Activated naive CD8-positive, alpha-beta T cell treated with anti-CD3 and anti-CD28 coated beads, Interleukin-2, amount 10 ng/mL, durations not matched to agents 7 days and 5 days (primary cell): ENCODE data around the gene C16orf46. TPM values are rescaled to one million over a fixed set of nuclear protein-coding genes. Genes with fewer than 3 reads are reported as not detected.

Source experiments
- ATAC-seq: fragments of 150-1000 bp; cut with Tn5 transposase; one replicate; pipeline ENCODE4 v1.10.0; 2021; ENCODE audit warnings: low read depth, moderate library complexity
- POLR2A ChIA-PET: fragments of 350-600 bp; sonication (Branson Sonifier 250); formaldehyde crosslinking; loops from one replicate; lab custom pipeline; 2021; ENCODE audit warnings: antibody characterized with exemption; lab: Charles Lee
- DNase-seq: peaks from one replicate; pipeline ENCODE4 v3.0.0; 2021
- H3K27ac Mint-ChIP-seq: one replicate; pipeline ENCODE4 v1.8.0; 2022; ENCODE audit warnings: mild to moderate bottlenecking, mixed read lengths
- H3K27me3 Mint-ChIP-seq: one replicate; pipeline ENCODE4 v1.8.0; 2022; ENCODE audit warnings: mild to moderate bottlenecking, moderate library complexity, mixed read lengths
- H3K36me3 Mint-ChIP-seq: one replicate; pipeline ENCODE4 v1.8.0; 2021; ENCODE audit warnings: mild to moderate bottlenecking, mixed read lengths
- H3K4me1 Mint-ChIP-seq: one replicate; pipeline ENCODE4 v1.8.0; 2021; ENCODE audit warnings: mixed read lengths
- H3K4me3 Mint-ChIP-seq: one replicate; pipeline ENCODE4 v1.8.0; 2022; ENCODE audit warnings: mild to moderate bottlenecking, moderate library complexity, mixed read lengths
- H3K9me3 Mint-ChIP-seq: one replicate; pipeline ENCODE4 v1.8.0; 2021; ENCODE audit warnings: mixed read lengths
- total RNA-seq, 2 experiments: library from RNA; stranded (reverse); gene quantifications; one replicate each; pipeline ENCODE4 v1.2.3, GENCODE V29; 2021

C16orf46 gene
- total RNA-seq, 2 experiments from 2014 or later: 0.53 to 0.65 TPM

- H3K36me3 Mint-ChIP-seq: peaks cover 35% of the 10 kb centered on the region
- H3K4me3 Mint-ChIP-seq: no peak overlapping the region
- POLR2A ChIA-PET: no interaction called here
- no peak overlapping the region for H3K27ac Mint-ChIP-seq
- H3K4me1 Mint-ChIP-seq: no peaks in the 10 kb centered on the region
- H3K27me3 Mint-ChIP-seq: no peaks in the 10 kb centered on the region
- H3K9me3 Mint-ChIP-seq: no peaks in the 10 kb centered on the region
- no peak for ATAC-seq
- DNase-seq: no peak
Measured at GRCh38 chr16:81029930-81030604, 47.0 kb downstream of the C16orf46 start.

DNA sequence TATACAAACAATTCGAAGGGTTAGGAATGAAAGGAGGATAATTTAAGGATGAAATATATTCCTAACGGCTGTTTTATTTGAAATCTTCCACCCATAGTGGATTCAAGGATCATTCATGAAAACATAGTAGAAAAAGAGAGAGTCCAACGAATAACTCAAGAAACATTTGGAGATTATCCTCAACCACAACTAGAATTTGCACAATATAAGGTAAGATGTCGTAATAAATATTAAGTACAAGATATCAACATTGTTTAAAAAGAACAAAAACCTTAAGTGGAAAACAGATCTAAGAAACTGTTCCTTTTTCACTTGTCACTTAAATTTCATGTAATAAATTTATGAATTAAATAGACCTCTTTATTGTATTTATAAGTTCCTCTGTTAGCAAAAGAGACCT, 50.6 kb downstream of the C16orf46 start:
- Mint-ChIP-seq H3K9me3 (no peaks in the 10 kb centered on the region), H3K4me1 (no peaks in the 10 kb centered on the region), H3K36me3 (peaks cover 41% of the 10 kb centered on the region), H3K27ac (no peak overlapping the region), H3K4me3 (no peak overlapping the region), H3K27me3 (no peaks in the 10 kb centered on the region)
- ATAC-seq (no peak), DNase-seq (no peak)
- POLR2A ChIA-PET: no interaction called here

GRCh38 chr16:81018496-81018895, 58.5 kb downstream of the C16orf46 start:
- no peak overlapping the region for H3K4me3 Mint-ChIP-seq
- no peaks in the 10 kb centered on the region for H3K27me3 Mint-ChIP-seq
- ATAC-seq (no peak), DNase-seq (no peak)
- H3K9me3 Mint-ChIP-seq: no peaks in the 10 kb centered on the region
- peaks cover 2% of the 10 kb centered on the region for H3K4me1 Mint-ChIP-seq
- H3K36me3 Mint-ChIP-seq: peaks cover 34% of the 10 kb centered on the region
- POLR2A ChIA-PET: no interaction called here
- H3K27ac Mint-ChIP-seq: no peak overlapping the region

- POLR2A ChIA-PET: no interaction called here
- no peaks in the 10 kb centered on the region for H3K9me3 Mint-ChIP-seq
- no peak for DNase-seq
- no peak for ATAC-seq
- no peak overlapping the region for H3K4me3 Mint-ChIP-seq
- no peak overlapping the region for H3K27ac Mint-ChIP-seq
- no peaks in the 10 kb centered on the region for H3K27me3 Mint-ChIP-seq
- H3K4me1 Mint-ChIP-seq: peaks cover 9% of the 10 kb centered on the region
- H3K36me3 Mint-ChIP-seq: peaks cover 43% of the 10 kb centered on the region
Measured at GRCh38 chr16:81014672-81015071, 62.4 kb downstream of the C16orf46 start.

DNA sequence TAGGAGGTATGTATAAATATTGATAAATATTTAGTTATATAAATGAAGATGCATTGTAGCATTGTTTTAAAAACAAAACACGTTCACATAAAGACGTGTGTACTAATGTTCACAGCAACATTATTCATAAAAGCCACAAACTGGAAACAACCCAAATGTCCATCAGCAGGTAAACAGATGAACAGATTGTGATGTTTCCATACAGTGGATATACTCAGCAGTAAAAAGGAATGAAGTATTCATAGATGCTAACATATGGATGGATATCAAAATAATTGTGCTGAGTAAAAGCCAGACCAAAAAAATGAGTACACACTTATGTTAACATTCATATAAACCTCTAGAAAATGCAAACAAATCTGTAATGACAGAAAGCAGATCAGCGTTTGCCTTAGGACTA, 64.1 kb downstream of the C16orf46 start:
- H3K27ac Mint-ChIP-seq: no peak overlapping the region
- no peak for ATAC-seq
- H3K36me3 Mint-ChIP-seq: peaks cover 41% of the 10 kb centered on the region
- DNase-seq: no peak
- no peaks in the 10 kb centered on the region for H3K27me3 Mint-ChIP-seq
- peaks cover 20% of the 10 kb centered on the region for H3K4me1 Mint-ChIP-seq
- no peak overlapping the region for H3K4me3 Mint-ChIP-seq
- no peaks in the 10 kb centered on the region for H3K9me3 Mint-ChIP-seq
- POLR2A ChIA-PET: no interaction called here

Other genes starting within 250 kb of the C16orf46 start
- 10 to 100 TPM; 72.3 to 73.0 TPM for gene CMC2, start 70.4 kb downstream of the C16orf46 start, total RNA-seq
- gene CENPN, start 70.0 kb downstream of the C16orf46 start, total RNA-seq: 10 to 100 TPM; 39.4 to 47.0 TPM
- 10 to 100 TPM; 28.3 to 29.3 TPM for gene ATMIN, start 41.4 kb downstream of the C16orf46 start, total RNA-seq
- gene GCSH, start 19.2 kb upstream of the C16orf46 start, total RNA-seq: 1 to 10 TPM; 8.4 to 8.6 TPM
- not detected for gene BCO1, start 161.5 kb upstream of the C16orf46 start, total RNA-seq
- 1 to 10 TPM; 9.0 to 9.3 TPM for gene GAN, start 237.7 kb upstream of the C16orf46 start, total RNA-seq